NCI-H187 (cell line): ENCODE results near the gene WBP11.

Experiments used
- DNase-seq, 2 experiments: peaks; one replicate each; lab custom pipeline; 2025; lab: John Stamatoyannopoulos, UW

The WBP11 gene

GRCh38 chr12:14803011-14803829, at the start of gene WBP11, which contains the start of gene C12orf60:
Gene WBP11, minus strand, starts transcription at chr12:14803478. Its CDS starts 2,095 bp downstream, at chr12:14801383.
Gene C12orf60, plus strand, starts transcription at chr12:14803670. Its CDS starts 19,266 bp downstream, at chr12:14822936.
- DNase-seq, result peak; percentile 88 to 94

- DNase-seq, result no peak
These were observed 49.6 kb upstream of the WBP11 start for GRCh38 chr12:14852880-14853279.

- no peak for DNase-seq
These were observed 47.8 kb upstream of the WBP11 start for GRCh38 chr12:14850929-14851663.

GRCh38 chr12:14849661-14850060, 46.4 kb upstream of the WBP11 start:
- DNase-seq, result no peak

GRCh38 chr12:14846876-14847580, 43.8 kb upstream of the WBP11 start:
- no peak for DNase-seq

- no peak for DNase-seq
These were observed 42.8 kb upstream of the WBP11 start for GRCh38 chr12:14846042-14846587.

GRCh38 chr12:14845350-14845750, 42.1 kb upstream of the WBP11 start:
- peak in 1 of 2 experiments; percentile 1 for DNase-seq

GRCh38 chr12:14844401-14844800, 41.1 kb upstream of the WBP11 start:
- no peak for DNase-seq

GRCh38 chr12:14843425-14843887, 40.2 kb upstream of the WBP11 start, which contains the start of gene ART4:
Gene ART4, minus strand, starts transcription at chr12:14843526. Its CDS starts 413 bp downstream, at chr12:14843113.
- no peak for DNase-seq

GRCh38 chr12:14842315-14842714, 39.0 kb upstream of the WBP11 start:
- DNase-seq, result no peak

- no peak for DNase-seq
These were observed 38.5 kb upstream of the WBP11 start for GRCh38 chr12:14841761-14842160.

GRCh38 chr12:14840616-14841015, 37.3 kb upstream of the WBP11 start:
- DNase-seq, result no peak

- no peak for DNase-seq
These were observed 36.0 kb upstream of the WBP11 start for GRCh38 chr12:14839262-14839661.

- no peak for DNase-seq
These were observed 33.3 kb upstream of the WBP11 start for GRCh38 chr12:14836336-14837210.

GRCh38 chr12:14834509-14834908, 31.2 kb upstream of the WBP11 start:
- DNase-seq, result no peak

- no peak for DNase-seq
These were observed 30.7 kb upstream of the WBP11 start for GRCh38 chr12:14833952-14834351.

- no peak for DNase-seq
These were observed 30.1 kb upstream of the WBP11 start for GRCh38 chr12:14833336-14833735.

GRCh38 chr12:14828892-14829291, 25.6 kb upstream of the WBP11 start:
- DNase-seq, result no peak

- DNase-seq, result no peak
These were observed 23.8 kb upstream of the WBP11 start for GRCh38 chr12:14827043-14827442.

GRCh38 chr12:14826491-14826890, 23.2 kb upstream of the WBP11 start:
- no peak for DNase-seq

- no peak for DNase-seq
These were observed 22.0 kb upstream of the WBP11 start for GRCh38 chr12:14825256-14825655.
